ENCODE data around the gene CTXND1.

CTXND1 gene

DNA sequence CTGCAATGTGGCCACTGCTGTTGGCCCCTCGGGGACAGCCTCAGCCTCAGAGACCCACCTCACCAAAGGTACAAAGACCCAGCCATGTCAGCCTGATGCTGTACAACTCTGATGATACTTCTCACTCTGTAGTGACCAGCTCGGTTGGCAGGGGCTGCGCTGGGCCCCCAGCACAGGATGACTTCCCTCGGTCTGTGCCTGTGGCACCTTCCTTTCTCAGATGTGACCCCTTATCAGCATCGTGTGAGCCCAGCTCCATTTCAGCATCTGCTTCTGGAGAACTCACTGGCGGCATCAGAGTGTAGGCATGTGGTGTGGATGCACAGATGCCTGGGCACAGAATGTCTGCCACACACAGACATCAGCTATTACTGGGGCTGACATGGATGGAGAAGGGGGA, 25.1 kb upstream of the CTXND1 start:
- Histone ChIP-seq H3K4me3 (ENCODE audit: insufficient read depth, low read depth, low read length) (no peak overlapping the region), H3K27ac (ENCODE audit: insufficient read depth, low read depth, low read length, poor library complexity, severe bottlenecking) (no peak overlapping the region), H3K9me3 (ENCODE audit: control insufficient read depth, low read length) (no peaks in the 10 kb centered on the region), H3K27me3 (ENCODE audit: control insufficient read depth, insufficient read depth, low read length, poor library complexity, severe bottlenecking) (no peaks in the 10 kb centered on the region), H3K4me1 (ENCODE audit: control insufficient read depth, insufficient read depth, low read length) (no peaks in the 10 kb centered on the region), H3K36me3 (ENCODE audit: control insufficient read depth, insufficient read depth, low read length) (no peaks in the 10 kb centered on the region)
- WGBS, 2 experiments = 87% methylated on average over 6 of the region's 6 CpGs

- no peaks in the 10 kb centered on the region for H3K9me3 ChIP-seq (ENCODE audit: control insufficient read depth, low read length)
- no peaks in the 10 kb centered on the region for H3K36me3 ChIP-seq (ENCODE audit: control insufficient read depth, insufficient read depth, low read length)
- no peaks in the 10 kb centered on the region for H3K4me1 ChIP-seq (ENCODE audit: control insufficient read depth, insufficient read depth, low read length)
- H3K27ac ChIP-seq (ENCODE audit: insufficient read depth, low read depth, low read length, poor library complexity, severe bottlenecking) = no peak overlapping the region
- no peak overlapping the region for H3K4me3 ChIP-seq (ENCODE audit: insufficient read depth, low read depth, low read length)
- WGBS, 2 experiments = 87 to 91% methylated on average over 3 of the region's 3 CpGs
- H3K27me3 ChIP-seq (ENCODE audit: control insufficient read depth, insufficient read depth, low read length, poor library complexity, severe bottlenecking) = no peaks in the 10 kb centered on the region
Measured at GRCh38 chr15:80275961-80276360, 23.9 kb upstream of the CTXND1 start.

GRCh38 chr15:80274996-80275395, 23.0 kb upstream of the CTXND1 start:
- Histone ChIP-seq H3K36me3 (ENCODE audit: control insufficient read depth, insufficient read depth, low read length) (no peaks in the 10 kb centered on the region), H3K4me3 (ENCODE audit: insufficient read depth, low read depth, low read length) (no peak overlapping the region), H3K9me3 (ENCODE audit: control insufficient read depth, low read length) (no peaks in the 10 kb centered on the region), H3K4me1 (ENCODE audit: control insufficient read depth, insufficient read depth, low read length) (no peaks in the 10 kb centered on the region), H3K27ac (ENCODE audit: insufficient read depth, low read depth, low read length, poor library complexity, severe bottlenecking) (no peak overlapping the region), H3K27me3 (ENCODE audit: control insufficient read depth, insufficient read depth, low read length, poor library complexity, severe bottlenecking) (no peaks in the 10 kb centered on the region)
- 88% methylated on average over 1 of the region's 1 CpG; no CpG with 5 or more reads in 1 of the 2 experiments for WGBS, 2 experiments

DNA sequence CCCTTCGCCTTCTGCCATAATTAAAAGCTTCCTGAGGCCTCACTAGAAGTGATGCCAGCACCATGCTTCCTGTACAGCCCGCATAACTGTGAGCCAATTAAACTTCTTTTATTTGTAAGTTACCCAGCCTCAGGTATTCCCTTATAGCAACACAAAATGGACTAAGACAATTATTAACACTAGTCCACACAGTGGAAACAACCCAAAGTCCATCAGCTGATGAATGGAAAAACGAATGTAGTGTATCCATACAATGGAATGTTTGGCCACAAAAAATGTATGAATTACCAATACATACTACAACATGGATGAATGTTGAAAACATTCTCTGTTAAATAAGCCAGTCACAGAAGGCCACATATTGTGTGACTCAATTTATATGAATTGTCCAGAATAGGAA, 22.5 kb upstream of the CTXND1 start:
- 89 to 97% methylated on average over 2 to 3 of the region's 3 CpGs for WGBS, 2 experiments
- H3K36me3 ChIP-seq (ENCODE audit: control insufficient read depth, insufficient read depth, low read length) = no peaks in the 10 kb centered on the region
- H3K27ac ChIP-seq (ENCODE audit: insufficient read depth, low read depth, low read length, poor library complexity, severe bottlenecking) = no peak overlapping the region
- H3K9me3 ChIP-seq (ENCODE audit: control insufficient read depth, low read length) = no peaks in the 10 kb centered on the region
- no peaks in the 10 kb centered on the region for H3K4me1 ChIP-seq (ENCODE audit: control insufficient read depth, insufficient read depth, low read length)
- H3K27me3 ChIP-seq (ENCODE audit: control insufficient read depth, insufficient read depth, low read length, poor library complexity, severe bottlenecking) = no peaks in the 10 kb centered on the region
- no peak overlapping the region for H3K4me3 ChIP-seq (ENCODE audit: insufficient read depth, low read depth, low read length)

- WGBS, 2 experiments = 90 to 97% methylated on average over 2 of the region's 2 CpGs
- H3K27ac ChIP-seq (ENCODE audit: insufficient read depth, low read depth, low read length, poor library complexity, severe bottlenecking) = no peak overlapping the region
- no peaks in the 10 kb centered on the region for H3K9me3 ChIP-seq (ENCODE audit: control insufficient read depth, low read length)
- no peaks in the 10 kb centered on the region for H3K36me3 ChIP-seq (ENCODE audit: control insufficient read depth, insufficient read depth, low read length)
- no peaks in the 10 kb centered on the region for H3K27me3 ChIP-seq (ENCODE audit: control insufficient read depth, insufficient read depth, low read length, poor library complexity, severe bottlenecking)
- H3K4me3 ChIP-seq (ENCODE audit: insufficient read depth, low read depth, low read length) = no peak overlapping the region
- no peaks in the 10 kb centered on the region for H3K4me1 ChIP-seq (ENCODE audit: control insufficient read depth, insufficient read depth, low read length)
Measured at GRCh38 chr15:80272987-80273386, 21.0 kb upstream of the CTXND1 start.

DNA sequence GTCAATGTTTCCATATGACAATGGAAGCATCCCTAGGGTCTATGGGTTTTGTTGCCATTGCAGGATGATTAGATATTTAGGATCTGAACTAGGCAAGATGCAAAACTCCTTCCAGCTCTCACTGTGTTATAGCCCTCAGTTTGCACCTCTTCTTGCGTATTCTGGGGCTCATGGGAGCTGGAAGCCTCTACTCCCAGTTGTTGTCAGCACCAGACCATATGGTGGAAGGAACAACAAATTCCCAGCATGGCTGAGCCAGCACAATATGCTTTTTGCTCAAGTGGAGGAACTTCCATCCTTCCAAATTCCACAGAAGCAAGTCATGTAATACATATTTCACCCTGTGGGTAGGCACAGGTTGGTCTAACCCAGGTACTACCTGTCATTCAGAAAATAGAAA, 18.5 kb upstream of the CTXND1 start:
- Histone ChIP-seq H3K4me1 (ENCODE audit: control insufficient read depth, insufficient read depth, low read length) (no peaks in the 10 kb centered on the region), H3K36me3 (ENCODE audit: control insufficient read depth, insufficient read depth, low read length) (no peaks in the 10 kb centered on the region), H3K27ac (ENCODE audit: insufficient read depth, low read depth, low read length, poor library complexity, severe bottlenecking) (no peak overlapping the region), H3K9me3 (ENCODE audit: control insufficient read depth, low read length) (no peaks in the 10 kb centered on the region), H3K4me3 (ENCODE audit: insufficient read depth, low read depth, low read length) (no peak overlapping the region), H3K27me3 (ENCODE audit: control insufficient read depth, insufficient read depth, low read length, poor library complexity, severe bottlenecking) (peaks cover 6% of the 10 kb centered on the region)
- WGBS, 2 experiments = 87 to 93% methylated on average over 1 of the region's 1 CpG

DNA sequence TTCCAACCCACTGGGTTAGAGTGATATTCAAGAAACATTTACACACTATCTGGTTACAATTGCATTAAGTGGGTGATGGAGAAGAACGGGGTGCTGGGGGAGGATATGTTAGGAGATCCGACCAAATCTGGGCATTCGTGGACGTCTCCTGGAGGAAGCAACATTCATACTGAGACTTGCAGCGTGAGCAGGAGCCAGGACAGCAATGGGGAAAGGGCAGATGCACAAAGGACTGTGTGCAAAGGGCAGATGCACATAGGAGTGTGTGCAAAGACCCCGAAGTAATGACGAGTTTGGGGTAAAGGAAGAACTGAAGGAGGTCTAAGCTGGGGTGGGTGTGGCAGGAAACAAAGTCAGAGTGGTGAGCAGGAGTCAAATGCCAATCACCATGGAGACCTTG, 16.1 kb upstream of the CTXND1 start:
- H3K27me3 ChIP-seq (ENCODE audit: control insufficient read depth, insufficient read depth, low read length, poor library complexity, severe bottlenecking) = peaks cover 6% of the 10 kb centered on the region
- WGBS, 2 experiments = 89 to 91% methylated on average over 7 of the region's 7 CpGs
- no peaks in the 10 kb centered on the region for H3K9me3 ChIP-seq (ENCODE audit: control insufficient read depth, low read length)
- no peaks in the 10 kb centered on the region for H3K4me1 ChIP-seq (ENCODE audit: control insufficient read depth, insufficient read depth, low read length)
- H3K36me3 ChIP-seq (ENCODE audit: control insufficient read depth, insufficient read depth, low read length) = no peaks in the 10 kb centered on the region
- H3K4me3 ChIP-seq (ENCODE audit: insufficient read depth, low read depth, low read length) = no peak overlapping the region
- no peak overlapping the region for H3K27ac ChIP-seq (ENCODE audit: insufficient read depth, low read depth, low read length, poor library complexity, severe bottlenecking)

DNA sequence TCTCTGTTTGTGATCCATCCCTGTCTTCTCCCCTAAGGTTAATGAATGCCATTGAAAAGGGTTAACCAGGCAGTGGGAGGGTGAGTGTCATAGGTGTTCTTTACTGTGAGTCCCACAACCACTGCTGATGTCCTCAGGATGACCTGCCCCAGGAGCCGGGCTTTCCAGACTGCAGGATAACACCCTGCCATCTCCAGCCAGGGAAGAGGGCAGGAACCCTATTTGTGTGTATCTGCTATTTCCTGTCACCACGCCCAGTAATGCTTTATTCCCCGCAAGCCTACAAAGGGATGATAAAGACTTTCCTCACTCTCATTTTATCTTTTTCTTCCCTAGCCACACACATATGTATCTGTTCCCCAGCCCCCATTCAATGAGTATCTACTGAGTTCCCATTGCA, 15.6 kb upstream of the CTXND1 start:
- no peak overlapping the region for H3K4me3 ChIP-seq (ENCODE audit: insufficient read depth, low read depth, low read length)
- no peaks in the 10 kb centered on the region for H3K4me1 ChIP-seq (ENCODE audit: control insufficient read depth, insufficient read depth, low read length)
- H3K36me3 ChIP-seq (ENCODE audit: control insufficient read depth, insufficient read depth, low read length) = no peaks in the 10 kb centered on the region
- peaks cover 6% of the 10 kb centered on the region for H3K27me3 ChIP-seq (ENCODE audit: control insufficient read depth, insufficient read depth, low read length, poor library complexity, severe bottlenecking)
- no peaks in the 10 kb centered on the region for H3K9me3 ChIP-seq (ENCODE audit: control insufficient read depth, low read length)
- H3K27ac ChIP-seq (ENCODE audit: insufficient read depth, low read depth, low read length, poor library complexity, severe bottlenecking) = no peak overlapping the region
- WGBS, 2 experiments = 75 to 80% methylated on average over 3 of the region's 3 CpGs

- Histone ChIP-seq H3K4me1 (ENCODE audit: control insufficient read depth, insufficient read depth, low read length) (no peaks in the 10 kb centered on the region), H3K9me3 (ENCODE audit: control insufficient read depth, low read length) (no peaks in the 10 kb centered on the region), H3K27ac (ENCODE audit: insufficient read depth, low read depth, low read length, poor library complexity, severe bottlenecking) (no peak overlapping the region), H3K27me3 (ENCODE audit: control insufficient read depth, insufficient read depth, low read length, poor library complexity, severe bottlenecking) (peaks cover 6% of the 10 kb centered on the region), H3K4me3 (ENCODE audit: insufficient read depth, low read depth, low read length) (no peak overlapping the region), H3K36me3 (ENCODE audit: control insufficient read depth, insufficient read depth, low read length) (no peaks in the 10 kb centered on the region)
- WGBS, 2 experiments = 89 to 90% methylated on average over 4 of the region's 4 CpGs
Measured at GRCh38 chr15:80266745-80267144, 14.7 kb upstream of the CTXND1 start.

GRCh38 chr15:80266113-80266512, 14.1 kb upstream of the CTXND1 start:
- Histone ChIP-seq H3K4me1 (ENCODE audit: control insufficient read depth, insufficient read depth, low read length) (no peaks in the 10 kb centered on the region), H3K27ac (ENCODE audit: insufficient read depth, low read depth, low read length, poor library complexity, severe bottlenecking) (no peak overlapping the region), H3K27me3 (ENCODE audit: control insufficient read depth, insufficient read depth, low read length, poor library complexity, severe bottlenecking) (peaks cover 6% of the 10 kb centered on the region), H3K4me3 (ENCODE audit: insufficient read depth, low read depth, low read length) (no peak overlapping the region), H3K36me3 (ENCODE audit: control insufficient read depth, insufficient read depth, low read length) (no peaks in the 10 kb centered on the region), H3K9me3 (ENCODE audit: control insufficient read depth, low read length) (no peaks in the 10 kb centered on the region)
- 72 to 85% methylated on average over 3 of the region's 3 CpGs for WGBS, 2 experiments

DNA sequence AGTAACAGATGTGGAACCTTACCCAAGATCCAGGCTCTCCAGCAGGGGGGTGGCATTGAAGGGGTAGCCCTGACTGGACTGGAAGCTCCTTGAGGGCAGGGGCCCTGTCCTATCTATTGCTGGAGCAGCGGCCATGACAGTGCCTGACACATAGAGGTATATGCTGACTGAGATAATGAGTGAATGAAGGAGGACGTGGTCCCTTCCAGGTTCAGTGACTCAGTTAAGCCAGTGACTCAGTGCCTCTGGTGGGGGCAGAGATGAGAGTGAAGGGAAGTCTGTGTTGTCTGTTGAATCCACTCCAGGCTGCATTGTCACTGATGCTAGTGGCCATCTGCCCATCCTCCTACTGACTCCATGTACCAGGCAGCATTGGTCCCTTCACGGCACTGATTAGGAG, 13.0 kb upstream of the CTXND1 start:
- H3K27me3 ChIP-seq (ENCODE audit: control insufficient read depth, insufficient read depth, low read length, poor library complexity, severe bottlenecking) = peaks cover 6% of the 10 kb centered on the region

More for the DNA sequence above, 13.0 kb upstream of the CTXND1 start:
- no peak overlapping the region for H3K27ac ChIP-seq (ENCODE audit: insufficient read depth, low read depth, low read length, poor library complexity, severe bottlenecking)
- no peak overlapping the region for H3K4me3 ChIP-seq (ENCODE audit: insufficient read depth, low read depth, low read length)
- H3K9me3 ChIP-seq (ENCODE audit: control insufficient read depth, low read length) = no peaks in the 10 kb centered on the region
- no peaks in the 10 kb centered on the region for H3K4me1 ChIP-seq (ENCODE audit: control insufficient read depth, insufficient read depth, low read length)
- WGBS, 2 experiments = 74 to 79% methylated on average over 3 of the region's 3 CpGs
- no peaks in the 10 kb centered on the region for H3K36me3 ChIP-seq (ENCODE audit: control insufficient read depth, insufficient read depth, low read length)
